GM23248 (cell line): ENCODE measurements around the gene FER. TPM values are rescaled to one million over a fixed set of nuclear protein-coding genes. Genes with fewer than 3 reads are reported as not detected.

Experiments
- DNase-seq: peaks from one replicate; pipeline ENCODE4 v3.0.0-alpha.2; 2015
- H2AFZ ChIP-seq: fragments of 200-600 bp; sonication (generic); 2 replicates; pipeline ENCODE4 v1.6.1; 2016; ENCODE audit warnings: antibody characterized with exemption
- H3F3A ChIP-seq: fragments of 200-600 bp; sonication (generic); 2 replicates; pipeline ENCODE4 v1.6.1; 2016; ENCODE audit warnings: mild to moderate bottlenecking, antibody characterized with exemption, mixed run types; ENCODE audit not compliant: insufficient read depth
- H3K27ac ChIP-seq: fragments of 200-600 bp; sonication (generic); 2 replicates; pipeline ENCODE4 v1.5.1; 2016; ENCODE audit warnings: mild to moderate bottlenecking
- H3K27me3 ChIP-seq: fragments of 200-600 bp; sonication (generic); replicated peaks from 2 replicates; pipeline ENCODE4 v1.6.1; 2016; ENCODE audit warnings: mild to moderate bottlenecking; ENCODE audit not compliant: insufficient read depth
- H3K36me3 ChIP-seq: fragments of 200-600 bp; sonication (generic); 2 replicates; pipeline ENCODE4 v1.6.1; 2016; ENCODE audit warnings: low read depth, mild to moderate bottlenecking
- H3K4me1 ChIP-seq: fragments of 200-600 bp; sonication (generic); 2 replicates; pipeline ENCODE4 v1.6.1; 2016; ENCODE audit warnings: mild to moderate bottlenecking; ENCODE audit not compliant: insufficient read depth
- H3K4me2 ChIP-seq: fragments of 200-600 bp; sonication (generic); one replicate; pipeline ENCODE4 v1.6.1; 2016; ENCODE audit warnings: mild to moderate bottlenecking; ENCODE audit not compliant: unreplicated experiment
- H3K4me3 ChIP-seq: fragments of 200-600 bp; sonication (generic); 2 replicates; pipeline ENCODE4 v1.5.1; 2016; ENCODE audit warnings: mild to moderate bottlenecking
- H3K79me2 ChIP-seq: fragments of 200-600 bp; sonication (generic); 2 replicates; pipeline ENCODE4 v1.6.1; 2016; ENCODE audit warnings: mild to moderate bottlenecking; ENCODE audit not compliant: insufficient read depth
- H3K9ac ChIP-seq: fragments of 200-600 bp; sonication (generic); 2 replicates; pipeline ENCODE4 v1.6.1; 2016; ENCODE audit warnings: mild to moderate bottlenecking
- H3K9me2 ChIP-seq: fragments of 200-600 bp; sonication (generic); 2 replicates; pipeline ENCODE4 v1.6.1; 2016; ENCODE audit warnings: mixed run types, mild to moderate bottlenecking, moderate library complexity; ENCODE audit not compliant: insufficient read depth
- H3K9me3 ChIP-seq: fragments of 200-600 bp; sonication (generic); one replicate; pipeline ENCODE4 v1.6.1; 2017; ENCODE audit warnings: low read depth
- H4K20me1 ChIP-seq: fragments of 200-600 bp; sonication (generic); 2 replicates; pipeline ENCODE4 v1.6.0; 2016; ENCODE audit not compliant: insufficient read depth
- EZH2 ChIP-seq: fragments of 200-600 bp; sonication (generic); IDR thresholded peaks from 2 replicates; pipeline ENCODE4 v1.6.1; 2018; ENCODE audit warnings: antibody characterized with exemption, mild to moderate bottlenecking; ENCODE audit not compliant: insufficient read depth, poor library complexity, severe bottlenecking
- EZH2phosphoT487 ChIP-seq: fragments of 200-600 bp; sonication (generic); IDR thresholded peaks from 2 replicates; pipeline ENCODE4 v1.6.1; 2018; ENCODE audit warnings: antibody characterized with exemption, moderate library complexity, mild to moderate bottlenecking, low read depth; ENCODE audit not compliant: insufficient read depth
- WGBS, 2 experiments: methylation state at CpG; one replicate each; pipeline ENCODE4 v1.1.6; 2015 to 2017; ENCODE audit warnings: low lambda C conversion rate in 2 of 2, low coverage in 1 of 2; ENCODE audit errors: missing lambda C conversion rate in 2 of 2; 5-methylcytosine and 5-hydroxymethylcytosine counted together
- in situ Hi-C: fragments of 300-500 bp; cut with MboI; formaldehyde crosslinking; loops from 2 replicates; pipeline ENCODE4 v1.15.0; 2020
- polyA plus RNA-seq: library from polyadenylated mRNA; unstranded; fragments of >200 nt; fragmentation: Nextera tagmentation; extraction: Ambion mirVana; gene quantifications from 2 replicates; pipeline ENCODE4 v1.2.1, GENCODE V29; 2016
- total RNA-seq: library from RNA; depleted of rRNA; stranded (reverse); fragments of >200 nt; shearing (Covaris generic); gene quantifications from 2 replicates; pipeline ENCODE4 v1.2.3, GENCODE V29; 2014

Gene FER
- total and polyA plus RNA-seq, 2 experiments from 2014 or later = 16.6 to 24.9 TPM

DNA sequence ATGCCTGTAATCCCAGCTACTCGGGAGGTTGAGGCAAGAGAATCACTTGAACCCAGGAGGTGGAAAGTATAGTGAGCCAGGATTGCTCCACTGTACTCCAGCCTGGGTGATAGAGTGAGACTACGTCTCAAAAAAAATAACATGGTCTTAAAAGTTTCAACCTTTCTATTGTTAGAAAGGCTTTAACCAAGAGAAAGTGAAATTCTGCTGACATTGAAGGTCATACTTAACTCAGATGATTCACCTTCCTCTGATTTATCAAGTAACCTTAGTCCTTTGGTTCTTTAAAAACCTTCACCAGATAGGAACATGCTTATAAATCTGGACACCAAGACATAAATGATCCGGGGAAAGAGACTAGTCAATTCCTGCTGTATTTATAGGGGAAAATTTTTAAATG, 73.3 kb downstream of the FER start:
- H3K4me3 ChIP-seq = no peak overlapping the region
- H2AFZ ChIP-seq = no peak overlapping the region
- no peak for TF ChIP-seq EZH2phosphoT487
- TF ChIP-seq EZH2 = no peak
- in situ Hi-C loops = no loop called here
- H4K20me1 ChIP-seq = no peaks in the 10 kb centered on the region
- H3K4me1 ChIP-seq = no peaks in the 10 kb centered on the region; the same call in 1 of the 2 replicates
- no peaks in the 10 kb centered on the region for H3K36me3 ChIP-seq
- no peaks in the 10 kb centered on the region for H3K9me3 ChIP-seq
- no peak for DNase-seq
- H3K4me2 ChIP-seq = no peak overlapping the region
- no peaks in the 10 kb centered on the region for H3K27me3 ChIP-seq
- no peaks in the 10 kb centered on the region for H3F3A ChIP-seq
- no peak overlapping the region for H3K27ac ChIP-seq
- no peaks in the 10 kb centered on the region for H3K9me2 ChIP-seq
- no peak overlapping the region for H3K9ac ChIP-seq
- H3K79me2 ChIP-seq = peaks cover 69% of the 10 kb centered on the region
- 93 to 94% methylated on average over 3 of the region's 3 CpGs for WGBS, 2 experiments

DNA sequence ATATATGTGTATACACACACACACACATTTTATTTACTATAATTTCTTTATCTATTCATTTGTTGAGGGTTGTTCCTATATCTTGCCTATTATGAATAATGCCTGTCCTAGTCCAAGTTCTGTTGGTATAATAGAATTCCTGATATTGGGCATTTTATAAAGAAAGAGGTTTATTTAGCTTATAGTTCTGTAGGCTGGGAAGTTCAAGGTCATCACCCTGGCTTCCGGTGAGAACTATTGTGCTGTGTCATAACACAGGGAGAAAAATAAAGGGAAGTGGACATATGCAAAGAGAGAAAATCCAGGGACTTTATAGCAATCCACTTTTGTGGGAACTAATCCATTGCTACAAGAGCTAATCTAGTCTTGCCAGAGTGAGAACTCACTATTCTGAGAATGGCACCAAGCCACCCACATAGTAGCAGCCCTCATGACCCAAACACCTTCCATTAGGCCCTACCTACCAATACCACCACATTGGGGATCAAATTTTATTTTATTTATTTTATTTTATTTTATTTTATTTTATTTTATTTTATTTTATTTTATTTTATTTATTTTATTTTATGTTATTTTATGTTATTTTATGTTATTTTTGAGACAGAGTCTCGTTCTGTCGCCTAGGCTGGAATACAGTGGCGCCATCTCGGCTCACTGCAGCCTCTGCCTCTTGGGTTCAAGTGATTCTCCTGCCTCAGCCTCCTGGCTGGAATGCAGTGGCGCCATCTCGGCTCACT, 74.7 kb downstream of the FER start:
- DNase-seq = no peak
- Histone ChIP-seq H3K27me3 (no peaks in the 10 kb centered on the region), H3K4me2 (no peak overlapping the region), H3K9me2 (no peaks in the 10 kb centered on the region), H3K36me3 (no peaks in the 10 kb centered on the region), H2AFZ (no peak overlapping the region), H3F3A (no peaks in the 10 kb centered on the region), H3K79me2 (peaks cover 69% of the 10 kb centered on the region), H3K4me3 (no peak overlapping the region), H3K4me1 (no peaks in the 10 kb centered on the region; the same call in 1 of the 2 replicates), H3K9me3 (no peaks in the 10 kb centered on the region), H3K9ac (no peak overlapping the region), H4K20me1 (no peaks in the 10 kb centered on the region), H3K27ac (no peak overlapping the region)
- in situ Hi-C loops = no loop called here
- 89 to 90% methylated on average over 7 of the region's 7 CpGs for WGBS, 2 experiments
- TF ChIP-seq EZH2 (no peak), EZH2phosphoT487 (no peak)

- 96 to 100% methylated on average over 1 of the region's 1 CpG for WGBS, 2 experiments
- Histone ChIP-seq H4K20me1 (no peaks in the 10 kb centered on the region), H2AFZ (no peak overlapping the region), H3K4me2 (no peak overlapping the region), H3K9ac (no peak overlapping the region), H3K9me3 (no peaks in the 10 kb centered on the region), H3K36me3 (no peaks in the 10 kb centered on the region), H3K9me2 (no peaks in the 10 kb centered on the region), H3K79me2 (peaks cover 70% of the 10 kb centered on the region), H3K4me1 (no peaks in the 10 kb centered on the region), H3F3A (no peaks in the 10 kb centered on the region), H3K4me3 (no peak overlapping the region), H3K27ac (no peak overlapping the region), H3K27me3 (no peaks in the 10 kb centered on the region)
- no peak for TF ChIP-seq EZH2phosphoT487
- TF ChIP-seq EZH2 = no peak
- in situ Hi-C loops = no loop called here
- no peak for DNase-seq
Observed at GRCh38 chr5:108827131-108827530, 79.4 kb downstream of the FER start.

- Histone ChIP-seq H3K79me2 (peaks cover 42% of the 10 kb centered on the region), H2AFZ (no peak overlapping the region), H3K4me3 (no peak overlapping the region), H3K27ac (no peak overlapping the region), H3K9me2 (no peaks in the 10 kb centered on the region), H3K4me2 (no peak overlapping the region), H3K9ac (no peak overlapping the region), H3F3A (no peaks in the 10 kb centered on the region), H4K20me1 (no peaks in the 10 kb centered on the region), H3K9me3 (no peaks in the 10 kb centered on the region), H3K4me1 (peaks cover 5% of the 10 kb centered on the region; the same call in 1 of the 2 replicates), H3K36me3 (no peaks in the 10 kb centered on the region; the same call in 1 of the 2 replicates), H3K27me3 (no peaks in the 10 kb centered on the region)
- TF ChIP-seq EZH2 (no peak), EZH2phosphoT487 (no peak)
- 95 to 97% methylated on average over 3 of the region's 3 CpGs for WGBS, 2 experiments
- DNase-seq = no peak
- in situ Hi-C loops = no loop called here
Observed at GRCh38 chr5:108830705-108831276, 83.1 kb downstream of the FER start.
